Measurements from ENCODE around the gene ABI1. TPM values are rescaled to one million over a fixed set of nuclear protein-coding genes. Genes with fewer than 3 reads are reported as not detected.
A peak's percentile ranks its signal among the peaks of the same experiment; 100 is the strongest.
"Not testable (repeated sequence)": the region's sequence is repeated elsewhere in the genome, so short reads cannot be mapped to it uniquely, and the experiment has no call there.

The ABI1 gene
- total RNA-seq, 1 experiment from 2014 or later = 33.9 TPM

GRCh38 chr10:26909753-26910152, 49.0 kb upstream of the ABI1 start:
- no peaks in the 10 kb centered on the region for H3K4me1 Mint-ChIP-seq
- H3K27ac Mint-ChIP-seq = no peak overlapping the region
- peaks cover 15% of the 10 kb centered on the region for H3K9me3 Mint-ChIP-seq
- ChIA-PET POLR2A (no interaction called here), CTCF (no interaction called here)
- DNase-seq (ENCODE audit: low spot score) (no peak), ATAC-seq (no peak)
- TF ChIP-seq ZNF317 (CRISPR knock-in tag; IDR thresholded peaks at IDR 0.05; ENCODE audit: borderline replicate concordance, low read depth) = no peak
- H3K4me3 Mint-ChIP-seq = no peak overlapping the region
- peaks cover 10% of the 10 kb centered on the region for H3K36me3 Mint-ChIP-seq
- H3K27me3 Mint-ChIP-seq (ENCODE audit: low read depth) = no peaks in the 10 kb centered on the region

GRCh38 chr10:26905253-26905781, 44.6 kb upstream of the ABI1 start:
- H3K27ac Mint-ChIP-seq; H3K27me3 Mint-ChIP-seq (ENCODE audit: low read depth); H3K4me1 Mint-ChIP-seq; H3K36me3 Mint-ChIP-seq; POLR2A ChIA-PET; ATAC-seq; H3K4me3 Mint-ChIP-seq; DNase-seq (ENCODE audit: low spot score); CTCF ChIA-PET: not testable (repeated sequence)
- peaks cover 26% of the 10 kb centered on the region for H3K9me3 Mint-ChIP-seq

- H3K4me1 Mint-ChIP-seq = no peaks in the 10 kb centered on the region
- H3K27ac Mint-ChIP-seq = no peak overlapping the region
- TF ChIP-seq PRRX2 (CRISPR knock-in tag; IDR thresholded peaks at IDR 0.05) = no peak
- no peak for TF ChIP-seq JUN (CRISPR knock-in tag; IDR thresholded peaks at IDR 0.05)
- no peak for TF ChIP-seq CDX4 (CRISPR knock-in tag; IDR thresholded peaks at IDR 0.05; ENCODE audit: borderline replicate concordance)
- no peak for TF ChIP-seq SP1 (CRISPR knock-in tag; conservative IDR thresholded peaks at IDR 0.05)
- no peak for TF ChIP-seq ZNF671 (CRISPR knock-in tag; IDR thresholded peaks at IDR 0.05)
- no peak for TF ChIP-seq ZNF512 (CRISPR knock-in tag; IDR thresholded peaks at IDR 0.05; ENCODE audit: borderline replicate concordance)
- TF ChIP-seq GRHL2 (CRISPR knock-in tag; IDR thresholded peaks at IDR 0.05; ENCODE audit: insufficient replicate concordance, severe bottlenecking) = no peak
- TF ChIP-seq CTCF (IDR thresholded peaks at IDR 0.05) = no peak
- no peak for TF ChIP-seq ESRRA (CRISPR knock-in tag; IDR thresholded peaks at IDR 0.05; ENCODE audit: borderline replicate concordance)
- TF ChIP-seq ZBTB43 (CRISPR knock-in tag; IDR thresholded peaks at IDR 0.05) = no peak
- no peak for TF ChIP-seq ERG (CRISPR knock-in tag; IDR thresholded peaks at IDR 0.05)
- no peak for TF ChIP-seq ZNF396 (CRISPR knock-in tag; IDR thresholded peaks at IDR 0.05; ENCODE audit: borderline replicate concordance)
- ATAC-seq (no peak), DNase-seq (ENCODE audit: low spot score) (no peak)
- POLR2A ChIA-PET = no interaction called here
- CTCF ChIA-PET = no interaction called here
- peaks cover 10% of the 10 kb centered on the region for H3K36me3 Mint-ChIP-seq
- H3K9me3 Mint-ChIP-seq = peaks cover 26% of the 10 kb centered on the region
- H3K27me3 Mint-ChIP-seq (ENCODE audit: low read depth) = no peaks in the 10 kb centered on the region
- H3K4me3 Mint-ChIP-seq = no peak overlapping the region
Measured at GRCh38 chr10:26903431-26904217, 42.9 kb upstream of the ABI1 start.

- peaks cover 11% of the 10 kb centered on the region for H3K9me3 Mint-ChIP-seq
- H3K36me3 Mint-ChIP-seq; CTCF ChIA-PET; H3K27ac Mint-ChIP-seq; H3K27me3 Mint-ChIP-seq (ENCODE audit: low read depth); POLR2A ChIA-PET; H3K4me3 Mint-ChIP-seq; DNase-seq (ENCODE audit: low spot score): not testable (repeated sequence)
- ATAC-seq = peak; percentile 47
- H3K4me1 Mint-ChIP-seq = peaks cover 13% of the 10 kb centered on the region
Measured at GRCh38 chr10:26892306-26892923, 31.7 kb upstream of the ABI1 start.
